ENCODE results near the gene SMIM9.

- TF ChIP-seq, protein P1, sequence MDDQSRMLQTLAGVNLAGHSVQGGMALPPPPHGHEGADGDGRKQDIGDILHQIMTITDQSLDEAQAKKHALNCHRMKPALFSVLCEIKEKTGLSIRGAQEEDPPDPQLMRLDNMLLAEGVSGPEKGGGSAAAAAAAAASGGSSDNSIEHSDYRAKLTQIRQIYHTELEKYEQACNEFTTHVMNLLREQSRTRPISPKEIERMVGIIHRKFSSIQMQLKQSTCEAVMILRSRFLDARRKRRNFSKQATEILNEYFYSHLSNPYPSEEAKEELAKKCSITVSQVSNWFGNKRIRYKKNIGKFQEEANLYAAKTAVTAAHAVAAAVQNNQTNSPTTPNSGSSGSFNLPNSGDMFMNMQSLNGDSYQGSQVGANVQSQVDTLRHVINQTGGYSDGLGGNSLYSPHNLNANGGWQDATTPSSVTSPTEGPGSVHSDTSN (IDR thresholded peaks at IDR 0.05), result no peak
- TF ChIP-seq CTCF (IDR thresholded peaks at IDR 0.05) (no peak), EP300 (IDR thresholded peaks at IDR 0.05; ENCODE audit: borderline replicate concordance in 1 of 2, low read depth in 1 of 2, low read length in 1 of 2) (no peak), CHD2 (IDR thresholded peaks at IDR 0.05; ENCODE audit: low read length, partially characterized antibody) (no peak), EZH2phosphoT487 (IDR thresholded peaks at IDR 0.05; ENCODE audit: borderline replicate concordance, low read depth) (no peak), NRF1 (IDR thresholded peaks at IDR 0.05; ENCODE audit: low read depth, low read length) (no peak), GABPA (IDR thresholded peaks at IDR 0.05; ENCODE audit: low read depth) (no peak), RXRA (IDR thresholded peaks at IDR 0.05; ENCODE audit: borderline replicate concordance, low read depth) (no peak)
- TF ChIP-seq, protein P2, sequence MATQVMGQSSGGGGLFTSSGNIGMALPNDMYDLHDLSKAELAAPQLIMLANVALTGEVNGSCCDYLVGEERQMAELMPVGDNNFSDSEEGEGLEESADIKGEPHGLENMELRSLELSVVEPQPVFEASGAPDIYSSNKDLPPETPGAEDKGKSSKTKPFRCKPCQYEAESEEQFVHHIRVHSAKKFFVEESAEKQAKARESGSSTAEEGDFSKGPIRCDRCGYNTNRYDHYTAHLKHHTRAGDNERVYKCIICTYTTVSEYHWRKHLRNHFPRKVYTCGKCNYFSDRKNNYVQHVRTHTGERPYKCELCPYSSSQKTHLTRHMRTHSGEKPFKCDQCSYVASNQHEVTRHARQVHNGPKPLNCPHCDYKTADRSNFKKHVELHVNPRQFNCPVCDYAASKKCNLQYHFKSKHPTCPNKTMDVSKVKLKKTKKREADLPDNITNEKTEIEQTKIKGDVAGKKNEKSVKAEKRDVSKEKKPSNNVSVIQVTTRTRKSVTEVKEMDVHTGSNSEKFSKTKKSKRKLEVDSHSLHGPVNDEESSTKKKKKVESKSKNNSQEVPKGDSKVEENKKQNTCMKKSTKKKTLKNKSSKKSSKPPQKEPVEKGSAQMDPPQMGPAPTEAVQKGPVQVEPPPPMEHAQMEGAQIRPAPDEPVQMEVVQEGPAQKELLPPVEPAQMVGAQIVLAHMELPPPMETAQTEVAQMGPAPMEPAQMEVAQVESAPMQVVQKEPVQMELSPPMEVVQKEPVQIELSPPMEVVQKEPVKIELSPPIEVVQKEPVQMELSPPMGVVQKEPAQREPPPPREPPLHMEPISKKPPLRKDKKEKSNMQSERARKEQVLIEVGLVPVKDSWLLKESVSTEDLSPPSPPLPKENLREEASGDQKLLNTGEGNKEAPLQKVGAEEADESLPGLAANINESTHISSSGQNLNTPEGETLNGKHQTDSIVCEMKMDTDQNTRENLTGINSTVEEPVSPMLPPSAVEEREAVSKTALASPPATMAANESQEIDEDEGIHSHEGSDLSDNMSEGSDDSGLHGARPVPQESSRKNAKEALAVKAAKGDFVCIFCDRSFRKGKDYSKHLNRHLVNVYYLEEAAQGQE (IDR thresholded peaks at IDR 0.05; ENCODE audit: low read depth, low read length), result no peak
- TF ChIP-seq, protein P3, sequence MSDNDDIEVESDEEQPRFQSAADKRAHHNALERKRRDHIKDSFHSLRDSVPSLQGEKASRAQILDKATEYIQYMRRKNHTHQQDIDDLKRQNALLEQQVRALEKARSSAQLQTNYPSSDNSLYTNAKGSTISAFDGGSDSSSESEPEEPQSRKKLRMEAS (IDR thresholded peaks at IDR 0.05; ENCODE audit: low read depth), result no peak
Measured at GRCh38 chrX:154785716-154786115, 48.7 kb downstream of the SMIM9 start.

Measured in SK-N-SH (cell line).